H1 (cell line): ENCODE measurements around the gene ABLIM1. TPM values are rescaled to one million over a fixed set of nuclear protein-coding genes. Genes with fewer than 3 reads are reported as not detected.

ENCODE experiments used
- CTCF ChIA-PET: fragments of 300-600 bp; sonication (Branson Sonifier 250); formaldehyde crosslinking; loops from one replicate; lab custom pipeline; 2021; ENCODE audit not compliant: partially characterized antibody; lab: Charles Lee
- POLR2A ChIA-PET: fragments of 300-600 bp; sonication (Branson Sonifier 250); formaldehyde crosslinking; loops from one replicate; lab custom pipeline; 2021; ENCODE audit warnings: inconsistent platforms; ENCODE audit not compliant: partially characterized antibody; lab: Charles Lee
- DNase-seq, 2 experiments: peaks; one replicate each; pipeline versions ENCODE4 v3.0.0 to v3.0.0-alpha.2; 2010 to 2022; ENCODE audit warnings: low spot score in 2 of 2, low read depth in 1 of 2, mixed read lengths in 1 of 2
- FAIRE-seq: peaks from 2 replicates; lab custom pipeline; 2011; peaks lifted over from hg19 to GRCh38; lab: Jason Lieb, UNC
- H2AFZ ChIP-seq: 2 replicates; pipeline ENCODE4 v1.8.1; 2012; ENCODE audit warnings: low read length, inconsistent platforms
- H2AK5ac ChIP-seq: 2 replicates; pipeline ENCODE4 v1.6.1; 2013; ENCODE audit warnings: low read depth, low read length
- H2BK120ac ChIP-seq: replicated peaks from 2 replicates; pipeline ENCODE3; 2013; ENCODE audit warnings: low read depth, low read length, inconsistent platforms
- H2BK12ac ChIP-seq: 2 replicates; pipeline ENCODE4 v1.6.1; 2013; ENCODE audit warnings: low read depth, low read length
- H2BK15ac ChIP-seq: 2 replicates; pipeline ENCODE4 v1.6.1; 2013; ENCODE audit warnings: low read length
- H2BK20ac ChIP-seq: 2 replicates; pipeline ENCODE4 v1.6.1; 2013; ENCODE audit warnings: low read length
- H2BK5ac ChIP-seq: 2 replicates; pipeline ENCODE4 v1.6.1; 2013; ENCODE audit warnings: low read depth, low read length
- H3K14ac ChIP-seq: 2 replicates; pipeline ENCODE4 v1.6.1; 2013; ENCODE audit warnings: inconsistent platforms; ENCODE audit not compliant: insufficient read length
- H3K18ac ChIP-seq: 2 replicates; pipeline ENCODE4 v1.6.1; 2013; ENCODE audit warnings: low read length; ENCODE audit errors: extremely low read depth
- H3K23ac ChIP-seq: 2 replicates; pipeline ENCODE4 v1.6.1; 2013; ENCODE audit warnings: inconsistent platforms; ENCODE audit not compliant: insufficient read length
- H3K23me2 ChIP-seq: 2 replicates; pipeline ENCODE4 v1.6.1; 2013; ENCODE audit warnings: low read depth, low read length
- H3K27ac ChIP-seq: 2 replicates; pipeline ENCODE4 v1.6.1; 2011; ENCODE audit warnings: low read depth, low read length, inconsistent platforms
- H3K27me3 ChIP-seq, 4 experiments: replicated peaks in 1 of 4; 1 replicate in 1 of 4; 2 replicates in 3 of 4; pipeline versions ENCODE4 v1.6.1 to v1.8.1; 2011 to 2013; ENCODE audit warnings: low read length in 3 of 4, mild to moderate bottlenecking in 3 of 4, inconsistent platforms in 2 of 4, mixed read lengths in 2 of 4, moderate library complexity in 1 of 4; ENCODE audit not compliant: control insufficient read depth in 3 of 4, insufficient read depth in 3 of 4; ENCODE audit errors: extremely low read depth in 1 of 4
- H3K36me3 ChIP-seq, 4 experiments: 2 replicates each; pipeline versions ENCODE4 v1.6.1 to v1.8.1; 2011 to 2013; ENCODE audit warnings: mild to moderate bottlenecking in 4 of 4, low read length in 3 of 4, moderate library complexity in 2 of 4, control low read depth in 1 of 4, inconsistent platforms in 1 of 4; ENCODE audit not compliant: insufficient read depth in 4 of 4, control insufficient read depth in 2 of 4
- H3K4ac ChIP-seq: replicated peaks from 2 replicates; pipeline ENCODE3; 2013; ENCODE audit warnings: low read length, low read depth, mixed read lengths, inconsistent platforms; ENCODE audit not compliant: insufficient read length
- H3K4me1 ChIP-seq, 4 experiments: replicated peaks in 1 of 4; 1 replicate in 1 of 4; 2 replicates in 3 of 4; pipeline versions ENCODE4 v1.6.1 to v1.8.1; 2011 to 2013; ENCODE audit warnings: low read length in 3 of 4, inconsistent platforms in 2 of 4, mixed read lengths in 1 of 4; ENCODE audit not compliant: insufficient read depth in 4 of 4, control insufficient read depth in 3 of 4
- H3K4me2 ChIP-seq, 2 experiments: 2 replicates each; pipeline versions ENCODE4 v1.6.1 to v1.8.1; 2011 to 2013; ENCODE audit warnings: low read depth in 2 of 2, low read length in 2 of 2, control low read depth in 1 of 2, inconsistent platforms in 1 of 2, mild to moderate bottlenecking in 1 of 2; ENCODE audit not compliant: insufficient read depth in 1 of 2
- H3K4me3 ChIP-seq, 4 experiments: fragments of 200-600, 300-600 bp in 1 of 4; sonication (generic), shearing (Covaris generic), sonication (Bioruptor Twin) in 1 of 4; 2 replicates each; pipeline versions ENCODE4 v1.5.1 to v1.8.1; 2011 to 2016; ENCODE audit warnings: low read length in 4 of 4, low read depth in 3 of 4, control low read depth in 2 of 4, inconsistent platforms in 2 of 4, mild to moderate bottlenecking in 2 of 4, mixed read lengths in 1 of 4, moderate library complexity in 1 of 4; ENCODE audit not compliant: insufficient read depth in 2 of 4; ENCODE audit errors: extremely low read depth in 1 of 4
- H3K56ac ChIP-seq: replicated peaks from 2 replicates; pipeline ENCODE3; 2013; ENCODE audit warnings: low read depth, mild to moderate bottlenecking, mixed read lengths, low read length, inconsistent platforms; ENCODE audit not compliant: insufficient read length
- H3K79me1 ChIP-seq: 2 replicates; pipeline ENCODE4 v1.6.1; 2013; ENCODE audit warnings: low read depth, low read length, control low read depth
- H3K79me2 ChIP-seq, 2 experiments: 2 replicates each; pipeline versions ENCODE4 v1.6.1 to v1.8.1; 2012 to 2013; ENCODE audit warnings: low read length in 2 of 2, mild to moderate bottlenecking in 2 of 2, inconsistent platforms in 1 of 2; ENCODE audit not compliant: insufficient read depth in 2 of 2, control insufficient read depth in 1 of 2
- H3K9ac ChIP-seq, 4 experiments: replicated peaks in 1 of 4; 1 replicate in 1 of 4; 2 replicates in 3 of 4; pipeline versions ENCODE4 v1.6.1 to v1.8.1; 2011 to 2013; ENCODE audit warnings: low read depth in 3 of 4, low read length in 3 of 4, control low read depth in 2 of 4, mild to moderate bottlenecking in 2 of 4, moderate library complexity in 2 of 4, inconsistent platforms in 1 of 4; ENCODE audit errors: extremely low read depth in 1 of 4
- H3K9me3 ChIP-seq, 2 experiments: 2 replicates each; pipeline versions ENCODE4 v1.6.1 to v1.8.1; 2012 to 2013; ENCODE audit warnings: mild to moderate bottlenecking in 2 of 2, moderate library complexity in 2 of 2, control low read depth in 1 of 2, inconsistent platforms in 1 of 2, low read depth in 1 of 2, low read length in 1 of 2, mixed read lengths in 1 of 2; ENCODE audit not compliant: insufficient read depth in 2 of 2
- H4K20me1 ChIP-seq, 2 experiments: replicated peaks in 1 of 2; 2 replicates each; pipeline versions ENCODE3 to v1.8.1; 2011 to 2013; ENCODE audit warnings: inconsistent platforms in 2 of 2, low read length in 2 of 2, mild to moderate bottlenecking in 1 of 2; ENCODE audit not compliant: insufficient read depth in 2 of 2, control insufficient read depth in 1 of 2
- H4K5ac ChIP-seq: 2 replicates; pipeline ENCODE4 v1.6.1; 2013; ENCODE audit warnings: low read length, low read depth, mixed read lengths, inconsistent platforms; ENCODE audit not compliant: insufficient read length
- H4K8ac ChIP-seq: 2 replicates; pipeline ENCODE4 v1.8.0; 2013; ENCODE audit warnings: mild to moderate bottlenecking, moderate library complexity, low read length, inconsistent platforms; ENCODE audit not compliant: insufficient read depth; ENCODE audit errors: extremely low read depth
- H4K91ac ChIP-seq: replicated peaks from 2 replicates; pipeline ENCODE3; 2013; ENCODE audit warnings: low read length, mixed read lengths, inconsistent platforms; ENCODE audit not compliant: insufficient read length
- RXRA ChIP-seq: IDR thresholded peaks from 2 replicates; pipeline ENCODE4 v1.6.1; 2011; ENCODE audit warnings: low read depth, mild to moderate bottlenecking, low read length, moderate library complexity; ENCODE audit not compliant: insufficient read depth
- SRF ChIP-seq: IDR thresholded peaks from 2 replicates; pipeline ENCODE4 v1.6.1; 2011; ENCODE audit warnings: mild to moderate bottlenecking, low read depth, low read length, moderate library complexity
- TCF12 ChIP-seq: IDR thresholded peaks from 2 replicates; pipeline ENCODE4 v1.6.1; 2011; ENCODE audit warnings: low read depth, mild to moderate bottlenecking, low read length
- WGBS, 2 experiments: shearing (Covaris generic) in 1 of 2; methylation state at CpG; one replicate each; pipeline versions ENCODE4 v1.1.6 to v1.1.7; 2013 to 2015; ENCODE audit warnings: low lambda C conversion rate in 2 of 2, mixed read lengths in 2 of 2, inconsistent platforms in 1 of 2, low coverage in 1 of 2, missing lambda C conversion rate in 1 of 2; ENCODE audit not compliant: insufficient replicate concordance in 2 of 2, insufficient coverage in 1 of 2, insufficient read length in 1 of 2; ENCODE audit errors: extremely low coverage in 1 of 2, missing lambda C conversion rate in 1 of 2; 5-methylcytosine and 5-hydroxymethylcytosine counted together
- polyA plus RNA-seq, 7 experiments: library from polyadenylated mRNA; depleted of rRNA in 3 of 7; stranded (reverse) in 5 of 7; unstranded in 2 of 7; fragments of >200 nt in 5 of 7; fragments of 200-250 nt in 2 of 7; gene quantifications; 1 replicate in 5 of 7; 2 replicates in 1 of 7; 4 replicates in 1 of 7; pipeline versions ENCODE4 v1.2.1 to v1.2.3, GENCODE V29; 2011 to 2013; ENCODE audit warnings: missing spikeins in 2 of 7, mixed read lengths in 2 of 7
- total RNA-seq: library from RNA; stranded (reverse); fragmentation: NEBNext Ultra II Directional; extraction: Animal tissue kit (Norgen Biotek cat#: 25700); gene quantifications from 2 replicates; pipeline ENCODE4 v1.2.1, GENCODE V29; 2021
- TF ChIP-seq, protein P1 (sequence below): IDR thresholded peaks from 2 replicates; pipeline ENCODE4 v1.6.1; 2012; ENCODE audit warnings: inconsistent platforms

ABLIM1 gene
- total and polyA plus RNA-seq, 2 of the 8 experiments (the other 6 are each of a cell fraction or from before 2014, with no cell fraction given): 51.2 to 51.7 TPM

DNA sequence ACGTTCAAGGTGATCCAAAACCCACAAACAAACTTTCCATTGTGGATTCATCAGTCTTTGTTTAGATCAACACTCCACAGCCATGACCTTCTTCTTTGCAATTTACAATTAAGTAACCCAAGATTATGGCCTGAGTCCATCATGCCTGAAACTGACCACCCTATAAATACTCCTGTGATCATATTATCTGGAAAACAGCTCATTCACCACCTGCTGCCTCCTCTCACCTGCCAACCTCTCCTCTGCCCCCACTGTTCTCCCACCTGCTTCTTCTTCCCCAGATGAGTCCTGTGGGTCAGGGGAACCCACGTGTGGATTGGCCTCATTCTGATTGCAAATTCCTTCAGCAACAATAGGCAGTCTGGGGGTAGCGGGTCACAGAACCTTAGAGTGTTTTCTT, 81.4 kb downstream of the ABLIM1 start:
- no peaks in the 10 kb centered on the region; the same call in 1 of the 2 replicates for H3K23me2 ChIP-seq
- no peaks in the 10 kb centered on the region for H3K79me2 ChIP-seq
- H3K27me3 ChIP-seq: no peaks in the 10 kb centered on the region
- H3K4me2 ChIP-seq: no peak overlapping the region
- no peak overlapping the region for H3K4me3 ChIP-seq
- H4K5ac ChIP-seq: no peak overlapping the region
- DNase-seq (no peak), FAIRE-seq (no peak)
- ChIA-PET CTCF (interaction anchor here (2.0 to 2.4 kb wide), 2 partner anchors 25 to 118 kb away, joined by 4 to 11 read pairs; no protein-coding TSS in a partner anchor), POLR2A (no interaction called here)
- peaks cover 0 to 3% (median 0%) of the 10 kb centered on the region in 4 experiments; a peak in 1 of 7 replicates for H3K4me1 ChIP-seq
- no peak overlapping the region for H3K56ac ChIP-seq
- H3K4ac ChIP-seq: no peak overlapping the region
- no peak overlapping the region for H3K27ac ChIP-seq
- TF ChIP-seq, protein P1, sequence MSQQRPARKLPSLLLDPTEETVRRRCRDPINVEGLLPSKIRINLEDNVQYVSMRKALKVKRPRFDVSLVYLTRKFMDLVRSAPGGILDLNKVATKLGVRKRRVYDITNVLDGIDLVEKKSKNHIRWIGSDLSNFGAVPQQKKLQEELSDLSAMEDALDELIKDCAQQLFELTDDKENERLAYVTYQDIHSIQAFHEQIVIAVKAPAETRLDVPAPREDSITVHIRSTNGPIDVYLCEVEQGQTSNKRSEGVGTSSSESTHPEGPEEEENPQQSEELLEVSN: no peak
- no peak for TF ChIP-seq TCF12
- no peak for TF ChIP-seq SRF
- no peak for TF ChIP-seq RXRA
- H2BK5ac ChIP-seq: no peak overlapping the region
- H2AFZ ChIP-seq: no peak overlapping the region
- no peak overlapping the region for H2BK15ac ChIP-seq
- H3K36me3 ChIP-seq: no peaks in the 10 kb centered on the region
- H4K20me1 ChIP-seq: no peaks in the 10 kb centered on the region
- WGBS, 2 experiments: 70% methylated on average over 3 of the region's 3 CpGs; no CpG with 5 or more reads in 1 of the 2 experiments
- H4K91ac ChIP-seq: no peak overlapping the region
- no peak overlapping the region for H3K9ac ChIP-seq
- H3K18ac ChIP-seq: no peak overlapping the region
- H3K79me1 ChIP-seq: no peaks in the 10 kb centered on the region
- no peak overlapping the region for H4K8ac ChIP-seq
- no peak overlapping the region for H3K14ac ChIP-seq
- H2BK120ac ChIP-seq: no peak overlapping the region
- H3K23ac ChIP-seq: no peak overlapping the region
- no peak overlapping the region for H2BK20ac ChIP-seq
- no peak overlapping the region for H2BK12ac ChIP-seq
- H3K9me3 ChIP-seq: no peaks in the 10 kb centered on the region
- H2AK5ac ChIP-seq: no peak overlapping the region
